BJ (cell line): Measurements from ENCODE around the gene EVI5. TPM values are rescaled to one million over a fixed set of nuclear protein-coding genes. Genes with fewer than 3 reads are reported as not detected.
"Not testable (repeated sequence)": the region's sequence is repeated elsewhere in the genome, so short reads cannot be mapped to it uniquely, and the experiment has no call there.

Source experiments
- CTCF ChIA-PET: fragments of 350-600 bp; formaldehyde crosslinking; extraction: SDS; loops from one replicate; lab custom pipeline; 2021; ENCODE audit warnings: antibody characterized with exemption, inconsistent platforms; lab: Yijun Ruan, JAX
- POLR2A ChIA-PET: fragments of 300-600 bp; sonication (Branson Sonifier 250); formaldehyde crosslinking; extraction: SDS; loops from one replicate; lab custom pipeline; 2021; ENCODE audit warnings: antibody characterized with exemption; lab: Charles Lee
- DNase-seq: peaks from one replicate; pipeline ENCODE4 v3.0.0-alpha.2; 2011; ENCODE audit warnings: low read depth
- H3K27me3 ChIP-seq: 2 replicates; pipeline ENCODE4 v1.6.0; 2011; ENCODE audit warnings: low read length; ENCODE audit not compliant: control insufficient read depth, insufficient read depth
- H3K36me3 ChIP-seq: 2 replicates; pipeline ENCODE4 v1.5.1; 2011; ENCODE audit warnings: low read length; ENCODE audit not compliant: control insufficient read depth, insufficient read depth
- H3K4me3 ChIP-seq: 2 replicates; pipeline ENCODE4 v1.5.1; 2011; ENCODE audit warnings: low read depth, mild to moderate bottlenecking, control low read depth, low read length
- polyA plus RNA-seq: library from polyadenylated mRNA; depleted of rRNA; stranded (reverse); fragments of >200 nt; gene quantifications from 2 replicates; pipeline ENCODE4 v1.2.3, GENCODE V29; 2011
- TF ChIP-seq, protein P1 (sequence below): IDR thresholded peaks from 2 replicates; pipeline ENCODE4 v1.5.1; 2011; ENCODE audit warnings: low read depth, mild to moderate bottlenecking, control low read depth, inconsistent platforms, low read length, moderate library complexity; ENCODE audit not compliant: insufficient read depth

EVI5 gene
- polyA plus RNA-seq, 1 experiment: 8.6 TPM

DNA sequence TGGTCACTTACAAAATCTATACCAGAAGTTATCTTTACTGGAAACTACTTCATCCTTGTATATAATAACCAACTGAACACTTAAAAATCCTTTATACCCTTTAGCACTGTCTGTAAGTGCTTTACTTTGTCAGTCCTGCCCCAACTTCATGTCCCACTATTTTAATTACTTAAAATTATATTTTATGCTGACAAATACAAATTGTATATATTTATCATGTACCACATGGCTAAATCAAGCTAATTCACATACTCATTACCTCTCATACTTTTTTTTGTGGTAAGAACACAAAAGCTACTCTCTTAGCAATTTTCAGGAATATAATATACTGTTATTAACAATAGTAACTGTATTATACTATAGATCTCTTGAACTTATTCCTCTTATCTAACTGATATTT lies 63.0 kb downstream of the EVI5 start:
- Histone ChIP-seq H3K4me3 (no peak overlapping the region), H3K36me3 (no peaks in the 10 kb centered on the region), H3K27me3 (no peaks in the 10 kb centered on the region)
- TF ChIP-seq, protein P1, sequence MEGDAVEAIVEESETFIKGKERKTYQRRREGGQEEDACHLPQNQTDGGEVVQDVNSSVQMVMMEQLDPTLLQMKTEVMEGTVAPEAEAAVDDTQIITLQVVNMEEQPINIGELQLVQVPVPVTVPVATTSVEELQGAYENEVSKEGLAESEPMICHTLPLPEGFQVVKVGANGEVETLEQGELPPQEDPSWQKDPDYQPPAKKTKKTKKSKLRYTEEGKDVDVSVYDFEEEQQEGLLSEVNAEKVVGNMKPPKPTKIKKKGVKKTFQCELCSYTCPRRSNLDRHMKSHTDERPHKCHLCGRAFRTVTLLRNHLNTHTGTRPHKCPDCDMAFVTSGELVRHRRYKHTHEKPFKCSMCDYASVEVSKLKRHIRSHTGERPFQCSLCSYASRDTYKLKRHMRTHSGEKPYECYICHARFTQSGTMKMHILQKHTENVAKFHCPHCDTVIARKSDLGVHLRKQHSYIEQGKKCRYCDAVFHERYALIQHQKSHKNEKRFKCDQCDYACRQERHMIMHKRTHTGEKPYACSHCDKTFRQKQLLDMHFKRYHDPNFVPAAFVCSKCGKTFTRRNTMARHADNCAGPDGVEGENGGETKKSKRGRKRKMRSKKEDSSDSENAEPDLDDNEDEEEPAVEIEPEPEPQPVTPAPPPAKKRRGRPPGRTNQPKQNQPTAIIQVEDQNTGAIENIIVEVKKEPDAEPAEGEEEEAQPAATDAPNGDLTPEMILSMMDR: no peak
- POLR2A ChIA-PET: no interaction called here
- DNase-seq: no peak
- CTCF ChIA-PET: no interaction called here

DNA sequence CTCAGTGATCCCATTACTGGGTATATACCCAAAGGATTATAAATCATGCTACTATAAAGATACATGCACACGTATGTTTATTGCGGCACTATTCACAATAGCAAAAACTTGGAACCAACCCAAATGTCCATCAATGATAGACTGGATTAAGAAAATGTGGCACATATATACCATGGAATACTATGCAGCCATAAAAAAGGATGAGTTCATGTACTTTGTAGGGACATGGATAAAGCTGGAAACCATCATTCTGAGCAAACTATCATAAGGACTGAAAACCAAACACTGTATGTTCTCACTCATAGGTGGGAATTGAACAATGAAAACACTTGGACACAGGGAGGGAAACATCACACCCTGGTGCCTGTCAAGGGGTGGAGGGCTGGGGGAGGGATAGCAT lies 63.8 kb downstream of the EVI5 start:
- POLR2A ChIA-PET, CTCF ChIA-PET, H3K36me3 ChIP-seq: not testable (repeated sequence)

DNA sequence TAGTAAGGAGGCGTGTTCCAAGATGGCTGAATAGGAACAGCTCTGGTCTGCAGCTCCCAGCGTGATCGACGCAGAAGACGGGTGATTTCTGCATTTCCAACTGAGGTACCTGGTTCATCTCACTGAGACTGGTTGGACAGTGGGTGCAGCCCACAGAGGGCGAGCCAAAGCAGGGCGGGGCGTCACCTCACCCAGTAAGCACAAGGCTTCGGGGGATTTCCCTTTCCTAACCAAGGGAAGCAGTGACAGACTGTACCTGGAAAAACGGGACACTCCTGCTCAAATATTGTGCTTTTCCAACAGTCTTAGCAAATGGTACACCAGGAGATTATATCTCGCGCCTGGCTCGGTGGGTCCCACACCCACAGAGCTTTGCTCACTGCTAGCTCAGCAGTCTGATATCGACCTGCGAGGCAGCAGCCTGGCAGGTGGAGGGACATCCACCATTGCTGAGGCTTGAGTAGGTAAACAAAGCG lies 69.4 kb downstream of the EVI5 start:
- CTCF ChIA-PET: interaction anchor here (0.8 to 1.6 kb wide), 3 partner anchors 13 to 117 kb away, joined by 3 read pairs; partner anchors contain the start of gene RPL5
- H3K36me3 ChIP-seq, H3K27me3 ChIP-seq, DNase-seq, H3K4me3 ChIP-seq, POLR2A ChIA-PET: not testable (repeated sequence)

More for the DNA sequence above, 63.8 kb downstream of the EVI5 start:
- not testable (repeated sequence) for DNase-seq, H3K4me3 ChIP-seq, H3K27me3 ChIP-seq

DNA sequence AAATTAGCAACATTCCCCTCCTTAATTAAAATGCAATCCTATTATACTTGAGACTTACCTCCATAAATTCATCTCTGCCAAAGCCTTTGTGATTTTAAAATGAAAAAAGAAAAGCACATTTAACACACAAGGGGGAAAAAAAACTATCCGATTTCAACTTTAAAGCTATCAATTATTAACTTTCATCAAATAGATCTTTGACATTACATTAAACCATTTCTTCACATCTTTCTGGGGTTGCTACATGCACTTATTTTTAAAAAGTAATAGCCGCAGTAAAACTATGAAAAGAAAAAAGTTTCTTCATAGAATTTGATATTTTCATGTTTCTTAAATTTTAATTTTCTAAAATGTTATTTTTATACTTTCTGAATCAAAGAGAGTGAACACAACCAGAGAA lies 71.0 kb downstream of the EVI5 start:
- ChIA-PET CTCF (no interaction called here), POLR2A (no interaction called here)
- TF ChIP-seq, protein P1: no peak
- H3K36me3 ChIP-seq: no peaks in the 10 kb centered on the region
- no peak for DNase-seq
- H3K4me3 ChIP-seq: no peak overlapping the region
- H3K27me3 ChIP-seq: no peaks in the 10 kb centered on the region

DNA sequence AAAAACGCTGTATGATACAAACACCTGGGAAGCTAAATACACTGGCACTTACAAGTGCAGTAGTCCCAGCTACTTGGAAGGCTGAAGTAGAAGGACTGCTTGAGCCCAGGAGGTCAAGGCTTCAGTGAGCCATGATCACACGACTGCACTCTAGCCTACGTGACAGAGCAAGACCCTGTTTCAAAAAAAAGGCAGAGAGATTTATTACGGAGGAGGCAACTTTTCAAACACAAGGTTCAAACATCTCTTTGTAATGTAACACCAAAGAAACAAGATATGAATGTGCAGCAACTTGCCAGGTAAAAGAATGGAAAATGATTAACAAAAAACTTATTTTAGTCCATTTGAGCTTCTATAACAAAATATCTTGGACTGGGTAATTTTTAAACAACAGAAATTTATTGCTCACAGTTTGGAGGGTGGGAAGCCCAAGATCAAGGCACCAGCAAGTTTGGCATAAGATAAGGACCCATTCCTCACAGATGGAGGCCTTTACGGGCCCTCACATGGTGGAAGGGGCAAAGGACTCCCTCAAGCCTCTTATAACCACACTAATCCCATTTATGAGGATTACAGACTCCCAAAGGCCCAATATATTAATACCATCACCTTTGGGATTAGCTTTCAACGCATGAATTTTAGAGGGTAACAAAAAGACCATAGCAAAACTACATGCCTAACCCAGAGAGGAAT lies 73.3 kb downstream of the EVI5 start:
- Histone ChIP-seq H3K36me3 (no peaks in the 10 kb centered on the region), H3K27me3 (no peaks in the 10 kb centered on the region), H3K4me3 (no peak overlapping the region)
- no peak for DNase-seq
- TF ChIP-seq, protein P1: no peak
- CTCF ChIA-PET: interaction anchor here (1.3 kb wide), 1 partner anchor 40 kb away, joined by 3 read pairs; no protein-coding TSS in a partner anchor
- POLR2A ChIA-PET: no interaction called here

DNA sequence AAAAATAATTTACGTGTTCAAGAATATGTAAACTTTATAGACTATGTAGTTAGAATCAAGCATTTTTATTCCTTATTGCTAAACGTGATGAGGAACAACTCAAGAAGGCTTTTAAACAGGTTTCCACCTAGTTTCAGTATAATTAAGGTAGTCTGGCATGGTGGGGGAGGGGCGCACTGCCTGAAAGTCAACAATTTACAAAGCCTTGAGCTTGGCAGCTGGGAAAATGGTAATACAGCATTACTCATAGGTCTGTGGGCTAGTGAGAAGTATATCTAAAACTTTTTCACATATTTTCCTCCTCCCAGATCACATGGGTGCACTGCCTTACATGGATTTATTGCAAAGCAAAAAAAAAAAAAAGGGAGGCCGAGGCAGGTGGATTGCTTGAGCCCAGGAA lies 75.2 kb downstream of the EVI5 start:
- H3K36me3 ChIP-seq: no peaks in the 10 kb centered on the region
- TF ChIP-seq, protein P1: no peak
- H3K4me3 ChIP-seq: no peak overlapping the region
- H3K27me3 ChIP-seq: no peaks in the 10 kb centered on the region
- ChIA-PET POLR2A (no interaction called here), CTCF (no interaction called here)
- DNase-seq: no peak
